Fibroblast of skin of right biceps (primary cell): ENCODE measurements around the gene KCNIP3.
"Not testable (repeated sequence)": the region's sequence is repeated elsewhere in the genome, so short reads cannot be mapped to it uniquely, and the experiment has no call there.

Source experiments
- DNase-seq: peaks from one replicate; pipeline ENCODE4 v3.0.0-alpha.2; 2013

The KCNIP3 gene

GRCh38 chr2:95387358-95387757, 90.2 kb downstream of the KCNIP3 start:
- no peak for DNase-seq

- DNase-seq: no peak
These were observed 91.0 kb downstream of the KCNIP3 start for GRCh38 chr2:95388091-95388692.

- no peak for DNase-seq
These were observed 91.7 kb downstream of the KCNIP3 start for GRCh38 chr2:95388856-95389244.

- peak; percentile 60 for DNase-seq
These were observed 92.3 kb downstream of the KCNIP3 start for GRCh38 chr2:95389245-95390119.

- no peak for DNase-seq
These were observed 93.2 kb downstream of the KCNIP3 start for GRCh38 chr2:95390272-95390880.

- DNase-seq: no peak
These were observed 93.8 kb downstream of the KCNIP3 start for GRCh38 chr2:95390881-95391321.

- no peak for DNase-seq
These were observed 94.6 kb downstream of the KCNIP3 start for GRCh38 chr2:95391641-95392310.

- DNase-seq: no peak
These were observed 95.2 kb downstream of the KCNIP3 start for GRCh38 chr2:95392320-95392719.

- no peak for DNase-seq
These were observed 95.7 kb downstream of the KCNIP3 start for GRCh38 chr2:95392730-95393455.

GRCh38 chr2:95393901-95394300, 96.8 kb downstream of the KCNIP3 start:
- DNase-seq: no peak

- no peak for DNase-seq
These were observed 101.9 kb downstream of the KCNIP3 start for GRCh38 chr2:95399061-95399460.

GRCh38 chr2:95401480-95401879, 104.3 kb downstream of the KCNIP3 start:
- DNase-seq: no peak

- DNase-seq: not testable (repeated sequence)
These were observed 104.8 kb downstream of the KCNIP3 start for GRCh38 chr2:95402004-95402369.

- DNase-seq: peak; percentile 91
These were observed 105.4 kb downstream of the KCNIP3 start, which contains the start of gene FAHD2A for GRCh38 chr2:95402370-95403203. Gene FAHD2A, plus strand, starts transcription at chr2:95402708. Its CDS starts 2,851 bp downstream, at chr2:95405559.

- peak; percentile 41 for DNase-seq
These were observed 106.1 kb downstream of the KCNIP3 start for GRCh38 chr2:95403204-95403721.

GRCh38 chr2:95403824-95404223, 106.7 kb downstream of the KCNIP3 start:
- not testable (repeated sequence) for DNase-seq

GRCh38 chr2:95404676-95405075, 107.5 kb downstream of the KCNIP3 start:
- DNase-seq: not testable (repeated sequence)

- DNase-seq: peak; percentile 49
These were observed 114.1 kb downstream of the KCNIP3 start for GRCh38 chr2:95411239-95411638.

GRCh38 chr2:95414015-95414594, 117.0 kb downstream of the KCNIP3 start:
- DNase-seq: peak; percentile 75

- not testable (repeated sequence) for DNase-seq
These were observed 118.0 kb downstream of the KCNIP3 start for GRCh38 chr2:95415138-95415537.

GRCh38 chr2:95415561-95415960, 118.4 kb downstream of the KCNIP3 start:
- DNase-seq: not testable (repeated sequence)
